GM19099 (cell line): ENCODE results near the gene GTPBP6.

Source experiments
- POLR2A ChIP-seq: IDR thresholded peaks from 3 replicates; pipeline ENCODE4 v1.6.1; 2011; ENCODE audit warnings: low read depth; ENCODE audit not compliant: insufficient read length; ENCODE audit errors: extremely low read depth

Gene GTPBP6

GRCh38 chrX:264634-265455 lies 53.8 kb downstream of the GTPBP6 start:
- no peak for TF ChIP-seq POLR2A

DNA sequence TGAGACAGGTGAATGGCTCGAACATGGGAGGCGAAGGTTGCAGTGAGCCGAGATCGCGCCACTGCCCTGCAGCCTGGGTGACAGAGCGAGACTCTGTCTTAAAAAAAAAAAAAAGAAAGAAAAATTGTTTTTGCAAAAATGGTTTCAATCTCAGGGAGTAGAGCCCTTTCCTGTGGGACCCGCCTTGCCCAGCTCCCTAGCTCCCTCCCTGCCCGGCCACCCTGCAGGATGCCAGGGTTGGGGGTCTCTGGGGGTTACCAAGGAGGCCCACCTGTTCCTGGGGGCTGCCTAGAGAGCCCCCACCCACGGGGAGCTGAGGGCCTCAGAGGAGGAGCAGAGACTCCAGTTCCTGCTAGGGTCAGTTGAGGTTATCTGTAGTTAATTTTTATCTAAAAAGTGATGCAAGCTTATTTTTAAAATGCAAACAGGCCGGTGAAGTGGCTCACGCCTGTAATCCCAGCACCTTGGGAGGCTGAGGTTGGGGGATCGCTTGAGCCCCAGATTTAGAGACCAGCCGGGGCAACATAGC lies 56.2 kb downstream of the GTPBP6 start:
- TF ChIP-seq POLR2A, result no peak

DNA sequence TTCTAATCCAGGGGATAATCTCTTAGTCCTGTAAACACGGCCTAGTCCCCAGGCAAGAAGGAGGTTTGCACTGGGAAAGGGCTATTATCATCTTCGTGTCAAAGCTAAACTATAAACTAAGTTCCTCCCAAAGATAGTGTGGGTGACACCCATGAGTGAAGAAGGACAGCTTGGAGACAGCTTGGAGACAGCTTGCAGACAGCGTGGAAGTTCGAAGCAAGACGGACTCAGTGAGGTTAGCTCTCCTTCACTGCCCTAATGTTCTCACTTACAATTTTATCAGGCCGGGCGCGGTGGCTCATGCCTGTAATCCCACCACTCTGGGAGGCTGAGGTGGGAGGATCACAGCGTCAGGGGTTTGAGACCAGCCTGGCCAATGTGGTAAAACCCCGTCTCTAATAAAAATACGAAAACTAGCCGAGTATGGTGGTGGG lies 56.7 kb downstream of the GTPBP6 start:
- TF ChIP-seq POLR2A, result no peak

DNA sequence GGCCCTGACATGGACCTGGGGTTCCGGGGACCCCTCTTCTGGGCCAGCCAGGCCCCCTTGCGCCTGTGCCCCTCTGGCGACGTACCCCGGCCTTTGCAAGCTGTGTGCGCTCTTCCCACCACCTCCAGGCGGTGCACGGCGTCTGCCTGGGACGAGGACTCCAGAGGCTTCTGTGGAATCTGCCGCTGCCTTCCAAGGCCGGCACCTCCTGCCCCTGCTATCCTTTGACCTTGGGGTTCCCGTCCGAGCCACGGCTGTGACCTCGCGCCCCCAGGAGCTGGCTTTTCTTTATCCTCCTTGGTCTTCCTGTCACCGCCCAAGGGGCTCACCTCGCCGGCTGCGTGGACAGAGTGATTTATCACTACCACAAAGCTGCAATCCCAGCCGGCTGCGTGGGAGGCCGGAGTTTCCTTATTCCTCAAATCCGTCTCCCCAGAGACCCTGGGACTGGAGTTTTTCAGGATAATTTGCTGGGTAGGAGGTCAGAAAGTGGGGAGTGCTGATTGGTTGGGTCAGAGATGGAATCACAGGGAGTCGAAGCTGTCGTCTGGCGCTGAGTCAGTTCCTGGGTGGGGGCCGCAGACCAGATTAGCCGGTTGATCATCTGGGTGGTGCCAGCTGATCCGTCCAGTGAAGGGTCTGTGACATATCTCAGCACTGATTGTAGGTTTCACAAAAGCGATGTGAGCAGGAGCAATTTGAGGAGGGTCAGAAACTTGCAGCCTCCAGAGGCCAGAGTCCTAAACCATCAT lies 57.3 kb downstream of the GTPBP6 start:
- TF ChIP-seq POLR2A, result no peak

DNA sequence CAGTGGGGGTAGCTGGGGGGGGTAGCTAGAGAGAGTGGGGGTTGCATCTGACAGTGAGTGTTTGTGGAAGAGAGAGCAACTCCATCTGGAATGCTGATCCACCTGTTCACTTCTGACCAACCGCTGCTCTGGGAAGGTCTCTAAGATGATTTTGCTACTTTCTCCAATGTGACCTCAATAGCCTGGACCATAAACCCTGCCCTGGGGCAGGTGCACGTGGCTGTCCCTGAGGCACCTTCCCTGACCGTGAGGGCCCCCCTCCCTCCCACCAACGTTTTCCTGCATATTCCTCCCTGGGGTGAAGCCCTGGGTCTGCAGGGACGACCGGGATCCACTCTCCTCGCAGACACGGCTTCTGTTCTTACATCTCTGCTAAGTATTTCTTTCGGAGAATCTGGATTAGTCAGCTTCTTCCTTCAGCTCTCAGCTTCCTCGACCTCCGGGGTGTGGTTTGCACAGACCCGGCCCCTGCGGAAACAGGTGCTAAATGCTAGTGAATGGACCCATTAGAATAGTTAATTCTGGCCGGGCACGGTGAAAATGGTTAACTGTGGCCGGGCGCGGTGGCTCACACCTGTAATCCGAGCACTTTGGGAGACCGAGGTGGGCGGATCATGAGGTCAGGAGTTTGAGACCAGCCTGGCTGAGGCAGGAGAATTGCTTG lies 58.8 kb downstream of the GTPBP6 start:
- no peak for TF ChIP-seq POLR2A

GRCh38 chrX:258291-259040 lies 60.1 kb downstream of the GTPBP6 start:
- TF ChIP-seq POLR2A, result no peak

GRCh38 chrX:257681-258289 lies 60.8 kb downstream of the GTPBP6 start:
- no peak for TF ChIP-seq POLR2A

DNA sequence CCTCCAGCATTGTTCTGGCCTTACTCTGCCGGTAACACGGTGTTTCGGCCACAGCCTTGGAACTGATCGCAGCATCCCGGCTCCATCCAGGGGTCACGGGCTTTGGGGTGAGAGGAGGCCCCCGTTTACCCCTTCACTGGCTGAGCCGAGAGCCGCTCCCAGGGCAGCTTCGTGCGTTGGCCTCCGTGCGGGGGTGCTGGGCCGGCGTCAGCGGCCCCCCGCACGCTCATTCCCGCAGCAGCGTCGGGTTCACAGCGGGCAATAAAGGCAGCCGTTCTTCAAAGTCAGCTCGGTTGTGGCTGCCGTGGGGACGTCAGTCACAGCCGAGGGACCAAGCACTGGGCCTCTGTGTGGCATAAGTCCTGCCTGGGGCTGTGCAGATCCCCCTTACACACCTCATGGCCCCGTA lies 62.7 kb downstream of the GTPBP6 start:
- no peak for TF ChIP-seq POLR2A
